PC-3 (cell line): Measurements from ENCODE around the gene GNRH2. TPM values are rescaled to one million over a fixed set of nuclear protein-coding genes. Genes with fewer than 3 reads are reported as not detected.

Experiments used
- ATAC-seq: fragments of 200-7000 bp; cut with Tn5 transposase; 2 replicates; pipeline ENCODE4 v1.9.1; 2020; ENCODE audit warnings: mild to moderate bottlenecking, moderate library complexity
- BruUV-seq: library from RNA; stranded (reverse); fragments of 400-500 nt; replicated peaks from 2 replicates; lab custom pipeline; 2021; lab: Mats Ljungman, UMichigan
- CTCF ChIA-PET: fragments of 300-600 bp; sonication (Branson Sonifier 250); formaldehyde crosslinking; loops from one replicate; lab custom pipeline; 2022; ENCODE audit warnings: antibody characterized with exemption; lab: Charles Lee
- POLR2A ChIA-PET: fragments of 300-600 bp; sonication (Branson Sonifier 250); formaldehyde crosslinking; loops from one replicate; lab custom pipeline; 2022; ENCODE audit warnings: antibody characterized with exemption; ENCODE audit not compliant: unreplicated experiment; lab: Charles Lee
- DNase-seq: peaks from one replicate; pipeline ENCODE4 v3.0.0-alpha.2; 2015
- H2AFZ ChIP-seq: fragments of 300-600 bp; sonication (generic); 2 replicates; pipeline ENCODE4 v1.6.0; 2016; ENCODE audit warnings: antibody characterized with exemption, low read length
- H3F3A ChIP-seq: fragments of 300-600 bp; sonication (generic); one replicate; pipeline ENCODE4 v1.6.0; 2017; ENCODE audit warnings: antibody characterized with exemption, low read length, control low read depth, mild to moderate bottlenecking; ENCODE audit not compliant: unreplicated experiment
- H3K27ac ChIP-seq: fragments of 300-600 bp; sonication (generic); 2 replicates; pipeline ENCODE4 v1.5.1; 2016; ENCODE audit warnings: mild to moderate bottlenecking, low read length
- H3K27me3 ChIP-seq: fragments of 300-600 bp; sonication (generic); 2 replicates; pipeline ENCODE4 v1.6.1; 2016; ENCODE audit warnings: low read length, mixed read lengths
- H3K36me3 ChIP-seq: fragments of 300-600 bp; sonication (generic); 2 replicates; pipeline ENCODE4 v1.6.1; 2016; ENCODE audit warnings: low read depth, mixed run types, low read length, mixed read lengths
- H3K4me1 ChIP-seq: fragments of 300-600 bp; sonication (generic); 2 replicates; pipeline ENCODE4 v1.5.1; 2016; ENCODE audit warnings: low read length; ENCODE audit not compliant: insufficient read depth
- H3K4me2 ChIP-seq: fragments of 300-600 bp; sonication (generic); 2 replicates; pipeline ENCODE4 v1.6.0; 2016; ENCODE audit warnings: low read length
- H3K4me3 ChIP-seq: fragments of 300-600 bp; sonication (generic); 2 replicates; pipeline ENCODE4 v1.5.1; 2016; ENCODE audit warnings: mild to moderate bottlenecking, low read length, mixed read lengths
- H3K79me2 ChIP-seq: fragments of 300-600 bp; sonication (generic); 2 replicates; pipeline ENCODE4 v1.6.1; 2017; ENCODE audit warnings: low read length, mixed read lengths
- H3K9ac ChIP-seq: fragments of 300-600 bp; sonication (generic); 2 replicates; pipeline ENCODE4 v1.6.0; 2016; ENCODE audit warnings: mild to moderate bottlenecking, low read length
- H3K9me2 ChIP-seq: fragments of 300-600 bp; sonication (generic); replicated peaks from 2 replicates; pipeline ENCODE4 v1.6.1; 2016; ENCODE audit warnings: mixed run types, low read length, mixed read lengths
- H3K9me3 ChIP-seq: fragments of 300-600 bp; sonication (generic); 2 replicates; pipeline ENCODE4 v1.6.1; 2016; ENCODE audit warnings: low read length, mixed read lengths
- H4K20me1 ChIP-seq: fragments of 300-600 bp; sonication (generic); 2 replicates; pipeline ENCODE4 v1.6.1; 2016; ENCODE audit warnings: low read length, mixed read lengths
- CTCF ChIP-seq: fragments of 300-600 bp; sonication (generic); conservative IDR thresholded peaks from 2 replicates; pipeline ENCODE4 v1.5.1; 2017; ENCODE audit warnings: antibody characterized with exemption, low read depth, mild to moderate bottlenecking, low read length
- EZH2 ChIP-seq: fragments of 300-600 bp; sonication (generic); IDR thresholded peaks from one replicate; pipeline ENCODE4 v1.6.1; 2017; ENCODE audit warnings: antibody characterized with exemption, mild to moderate bottlenecking, low read length; ENCODE audit not compliant: unreplicated experiment
- EZH2phosphoT487 ChIP-seq: fragments of 300-600 bp; sonication (generic); IDR thresholded peaks from 2 replicates; pipeline ENCODE4 v1.6.1; 2018; ENCODE audit warnings: mild to moderate bottlenecking, antibody characterized with exemption, low read length, borderline replicate concordance
- intact Hi-C: fragments of 100-400 bp; cut with micrococcal nuclease; formaldehyde crosslinking; loops from 2 replicates; pipeline ENCODE4 v1.9.0; 2023
- total RNA-seq: library from RNA; depleted of rRNA; stranded (reverse); fragments of >200 nt; gene quantifications from 2 replicates; pipeline ENCODE4 v1.2.3, GENCODE V29; 2014; rRNA removed

GNRH2 gene
- total RNA-seq, 1 experiment from 2014 or later: not detected

DNA sequence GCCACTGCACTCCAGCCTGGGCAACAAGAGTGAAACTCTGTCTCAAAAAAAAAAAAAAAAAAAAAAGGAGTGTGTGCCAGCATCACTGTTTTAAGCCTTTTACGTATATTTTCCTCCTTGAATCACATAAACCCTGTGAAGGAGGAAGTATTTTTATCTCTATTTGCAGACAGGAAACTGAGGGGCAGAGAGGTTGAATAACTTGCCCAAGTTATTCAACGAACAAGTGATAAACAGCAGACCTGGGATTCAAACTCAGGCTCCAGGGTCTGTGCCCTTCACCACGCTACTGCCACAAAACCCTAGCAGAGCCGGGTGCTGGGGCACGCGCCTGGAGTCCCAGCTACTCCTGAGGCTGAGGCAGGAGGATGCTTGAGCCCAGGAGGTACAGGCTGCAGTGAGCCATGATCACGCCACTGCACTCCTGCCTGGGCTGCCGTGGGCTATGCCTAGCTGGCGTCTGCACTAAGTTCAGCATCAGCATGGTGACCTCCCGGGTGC is 50.5 kb downstream of the GNRH2 start:
- Histone ChIP-seq H2AFZ (no peak overlapping the region), H3K4me2 (no peak overlapping the region), H4K20me1 (no peaks in the 10 kb centered on the region), H3K9me3 (no peaks in the 10 kb centered on the region), H3K4me3 (no peak overlapping the region), H3K27me3 (no peaks in the 10 kb centered on the region), H3K4me1 (no peaks in the 10 kb centered on the region), H3K79me2 (no peaks in the 10 kb centered on the region), H3K27ac (no peak overlapping the region), H3K9ac (no peak overlapping the region), H3K36me3 (no peaks in the 10 kb centered on the region), H3K9me2 (no peaks in the 10 kb centered on the region), H3F3A (no peaks in the 10 kb centered on the region)
- ATAC-seq: peak; percentile 24; the same call in 1 of the 2 replicates
- CTCF ChIA-PET: interaction anchor here (0.6 kb wide), 1 partner anchor 690 kb away, joined by 3 read pairs; no protein-coding TSS in a partner anchor
- no peak for DNase-seq
- no peak for TF ChIP-seq EZH2phosphoT487
- no peak for TF ChIP-seq CTCF
- no peak for TF ChIP-seq EZH2
- no TSS peak for BruUV-seq
- POLR2A ChIA-PET: no interaction called here
- intact Hi-C loops: no loop called here

DNA sequence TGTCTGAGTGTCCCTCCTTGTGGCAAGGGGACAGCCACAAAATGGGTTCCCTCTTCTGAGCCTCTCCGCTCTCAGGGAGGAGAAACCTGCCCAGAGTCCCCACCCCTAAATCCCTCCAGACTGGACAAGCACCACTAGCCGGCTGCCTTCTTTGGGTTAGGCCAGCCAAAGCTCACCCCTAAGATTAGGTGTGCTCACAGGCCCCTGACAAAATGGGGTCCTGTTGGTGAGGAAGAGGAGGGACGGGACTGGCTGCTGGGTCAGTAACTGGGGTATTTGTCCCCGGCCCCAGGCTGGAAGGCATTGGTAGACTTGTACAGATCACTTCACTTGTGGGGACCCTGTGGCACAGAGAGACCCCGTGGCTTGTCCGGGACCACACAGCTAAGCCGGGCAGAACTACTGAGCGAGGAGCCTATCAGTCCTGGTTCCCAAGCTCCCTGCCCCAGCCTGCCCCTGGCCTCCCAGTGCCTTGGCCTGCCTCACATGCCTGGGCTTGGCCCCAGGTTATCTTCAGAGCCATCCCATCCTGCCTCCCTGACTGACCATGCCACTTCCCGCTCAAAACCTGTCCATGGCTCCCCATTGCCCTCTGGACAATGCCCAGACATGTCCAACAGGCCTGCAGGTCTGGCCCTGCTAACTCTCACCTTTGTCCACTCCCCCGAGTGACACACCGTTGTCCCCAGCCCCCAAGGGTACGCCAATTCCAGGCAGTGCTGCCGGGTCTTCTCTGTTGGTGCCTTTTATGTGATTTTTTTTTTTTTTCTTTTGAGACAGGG is 51.6 kb downstream of the GNRH2 start:
- H3K9ac ChIP-seq: no peak overlapping the region
- no peaks in the 10 kb centered on the region for H3K9me2 ChIP-seq
- TF ChIP-seq EZH2phosphoT487 (no peak), CTCF (no peak), EZH2 (no peak)
- no peaks in the 10 kb centered on the region for H4K20me1 ChIP-seq
- no peaks in the 10 kb centered on the region for H3K9me3 ChIP-seq
- no peaks in the 10 kb centered on the region for H3K4me1 ChIP-seq
- H3K27ac ChIP-seq: no peak overlapping the region
- no peaks in the 10 kb centered on the region for H3K27me3 ChIP-seq
- no peaks in the 10 kb centered on the region for H3F3A ChIP-seq
- H2AFZ ChIP-seq: no peak overlapping the region
- intact Hi-C loops: no loop called here
- no peaks in the 10 kb centered on the region for H3K36me3 ChIP-seq
- H3K79me2 ChIP-seq: no peaks in the 10 kb centered on the region
- POLR2A ChIA-PET: no interaction called here
- no peak overlapping the region for H3K4me2 ChIP-seq
- CTCF ChIA-PET: no interaction called here
- BruUV-seq: no TSS peak
- DNase-seq: no peak
- no peak overlapping the region for H3K4me3 ChIP-seq
- no peak for ATAC-seq

Other genes with a start within 250 kb of the GNRH2 start
- not detected in 2 replicates for gene CPXM1, start 243.0 kb upstream of the GNRH2 start, total RNA-seq
- not detected in 2 replicates for gene C20orf141, start 228.6 kb upstream of the GNRH2 start, total RNA-seq
- 0.04 TPM in 1 of 2 replicates, not detected in the other for gene TMEM239, start 227.3 kb upstream of the GNRH2 start, total RNA-seq
- 21.9 and 29.8 TPM in 2 replicates for gene PCED1A, start 203.0 kb upstream of the GNRH2 start, total RNA-seq
- gene VPS16, start 202.9 kb upstream of the GNRH2 start, total RNA-seq: 40.3 and 49.9 TPM in 2 replicates
- gene PTPRA, start 170.1 kb upstream of the GNRH2 start, total RNA-seq: 33.6 and 35.0 TPM in 2 replicates
- gene MRPS26, start 2.4 kb downstream of the GNRH2 start, total RNA-seq: 182 and 280 TPM in 2 replicates
- not detected in 2 replicates for gene OXT, start 28.0 kb downstream of the GNRH2 start, total RNA-seq
- not detected in 2 replicates for gene AVP, start 41.1 kb downstream of the GNRH2 start, total RNA-seq
- gene FASTKD5, start 116.2 kb downstream of the GNRH2 start, total RNA-seq: 16.8 and 25.2 TPM in 2 replicates
- 4.3 and 4.5 TPM in 2 replicates for gene UBOX5, start 116.2 kb downstream of the GNRH2 start, total RNA-seq
- gene LZTS3, start 129.9 kb downstream of the GNRH2 start, total RNA-seq: 6.4 and 8.9 TPM in 2 replicates
- gene DDRGK1, start 161.1 kb downstream of the GNRH2 start, total RNA-seq: 97.7 and 122 TPM in 2 replicates
- gene ITPA, start 165.9 kb downstream of the GNRH2 start, total RNA-seq: 117 and 121 TPM in 2 replicates
- gene SLC4A11, start 195.6 kb downstream of the GNRH2 start, total RNA-seq: 23.7 and 26.8 TPM in 2 replicates